GM10248 (cell line): ENCODE results near the gene ADCY7.

Experiments used
- CTCF ChIA-PET: fragments of 300-600 bp; sonication (Branson Sonifier 250); formaldehyde crosslinking; extraction: SDS; loops from one replicate; lab custom pipeline; 2021; ENCODE audit warnings: antibody characterized with exemption; lab: Yijun Ruan, JAX
- POLR2A ChIA-PET: fragments of 350-650 bp; sonication (Branson Sonifier 250); formaldehyde crosslinking; extraction: SDS; loops from one replicate; lab custom pipeline; 2020; ENCODE audit warnings: antibody characterized with exemption; lab: Yijun Ruan, JAX
- DNase-seq: peaks from one replicate; pipeline ENCODE4 v3.0.0; 2012; ENCODE audit errors: extremely low spot score
- TF ChIP-seq, protein P1 (sequence below): IDR thresholded peaks from 2 replicates; pipeline ENCODE4 v1.5.1; 2012; ENCODE audit warnings: mild to moderate bottlenecking, low read depth; ENCODE audit errors: extremely low read depth, missing control alignments, control extremely low read depth

ADCY7 gene

GRCh38 chr16:50306287-50306686 lies 39.9 kb downstream of the ADCY7 start:
- TF ChIP-seq, protein P1, sequence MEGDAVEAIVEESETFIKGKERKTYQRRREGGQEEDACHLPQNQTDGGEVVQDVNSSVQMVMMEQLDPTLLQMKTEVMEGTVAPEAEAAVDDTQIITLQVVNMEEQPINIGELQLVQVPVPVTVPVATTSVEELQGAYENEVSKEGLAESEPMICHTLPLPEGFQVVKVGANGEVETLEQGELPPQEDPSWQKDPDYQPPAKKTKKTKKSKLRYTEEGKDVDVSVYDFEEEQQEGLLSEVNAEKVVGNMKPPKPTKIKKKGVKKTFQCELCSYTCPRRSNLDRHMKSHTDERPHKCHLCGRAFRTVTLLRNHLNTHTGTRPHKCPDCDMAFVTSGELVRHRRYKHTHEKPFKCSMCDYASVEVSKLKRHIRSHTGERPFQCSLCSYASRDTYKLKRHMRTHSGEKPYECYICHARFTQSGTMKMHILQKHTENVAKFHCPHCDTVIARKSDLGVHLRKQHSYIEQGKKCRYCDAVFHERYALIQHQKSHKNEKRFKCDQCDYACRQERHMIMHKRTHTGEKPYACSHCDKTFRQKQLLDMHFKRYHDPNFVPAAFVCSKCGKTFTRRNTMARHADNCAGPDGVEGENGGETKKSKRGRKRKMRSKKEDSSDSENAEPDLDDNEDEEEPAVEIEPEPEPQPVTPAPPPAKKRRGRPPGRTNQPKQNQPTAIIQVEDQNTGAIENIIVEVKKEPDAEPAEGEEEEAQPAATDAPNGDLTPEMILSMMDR, result no peak
- DNase-seq, result no peak
- CTCF ChIA-PET, result interaction anchor here (0.8 to 4.7 kb wide), 2 partner anchors 20 to 359 kb away, joined by 5 to 24 read pairs; no protein-coding TSS in a partner anchor
- POLR2A ChIA-PET, result interaction anchor here (0.6 kb wide), 1 partner anchor 23 kb away, joined by 3 read pairs; no protein-coding TSS in a partner anchor

DNA sequence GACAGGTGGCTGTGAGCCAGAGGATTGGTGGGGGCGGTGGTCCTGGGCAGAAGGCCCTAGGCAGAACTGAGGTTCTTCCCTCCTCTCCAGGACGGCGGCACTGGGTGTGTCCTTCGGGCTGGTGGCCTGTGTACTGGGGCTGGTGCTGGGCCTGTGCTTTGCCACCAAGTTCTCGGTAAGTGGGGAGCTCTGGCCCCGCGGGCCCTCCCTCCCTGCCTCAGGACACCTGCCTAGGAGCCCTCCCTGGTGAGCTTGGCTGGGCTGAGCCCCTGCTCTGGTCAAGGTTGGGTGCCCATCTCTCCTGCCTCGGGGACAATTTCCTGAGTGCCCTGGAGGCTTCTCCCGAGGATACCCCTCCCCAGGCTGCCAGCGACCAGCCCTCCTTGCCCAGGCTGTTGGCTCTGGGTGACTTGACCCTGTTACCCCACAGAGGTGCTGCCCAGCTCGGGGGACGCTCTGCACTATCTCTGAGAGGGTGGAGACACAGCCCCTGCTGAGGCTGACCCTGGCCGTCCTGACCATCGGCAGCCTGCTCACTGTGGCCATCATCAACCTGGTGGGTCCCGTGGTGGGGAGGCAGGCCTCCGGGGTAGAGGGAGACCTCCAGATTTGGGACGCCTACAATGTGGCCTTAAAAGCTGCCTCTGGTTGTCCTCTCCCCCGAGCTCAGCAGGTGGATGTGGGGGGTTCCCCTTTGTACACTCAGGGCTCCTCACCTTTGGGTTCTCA lies 42.0 kb downstream of the ADCY7 start:
- DNase-seq, result no peak
- TF ChIP-seq, protein P1, result no peak
- ChIA-PET CTCF (interaction anchor here (4.7 kb wide), 1 partner anchor 18 kb away, joined by 24 read pairs; no protein-coding TSS in a partner anchor), POLR2A (interaction anchor here (0.7 kb wide), 1 partner anchor 13 kb away, joined by 6 read pairs; no protein-coding TSS in a partner anchor)

DNA sequence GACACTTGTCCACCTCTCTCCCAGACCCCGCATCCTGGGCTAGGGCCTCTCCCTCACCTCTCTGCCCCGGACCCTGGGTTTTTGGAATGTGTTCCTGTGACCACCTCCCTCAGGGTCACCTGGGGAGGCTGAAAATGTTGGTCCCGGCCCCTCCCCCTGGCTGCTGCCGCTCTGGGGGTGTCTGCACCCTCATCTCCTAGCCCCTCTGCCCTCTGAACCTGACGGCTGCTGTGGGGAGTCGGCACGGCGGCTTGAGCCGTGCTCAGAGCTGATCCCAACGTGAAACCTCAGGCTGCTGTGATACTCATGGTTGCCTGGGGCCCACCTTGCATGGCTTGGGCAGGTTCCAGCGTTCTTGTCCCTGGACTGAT lies 42.8 kb downstream of the ADCY7 start:
- ChIA-PET POLR2A (no interaction called here), CTCF (interaction anchor here (4.7 kb wide), 1 partner anchor 17 kb away, joined by 24 read pairs; no protein-coding TSS in a partner anchor)
- TF ChIP-seq, protein P1, result no peak

GRCh38 chr16:50309527-50310307 lies 43.4 kb downstream of the ADCY7 start:
- no peak for DNase-seq
- CTCF ChIA-PET, result interaction anchor here (1.0 to 4.7 kb wide), 4 partner anchors 17 to 285 kb away, joined by 3 to 24 read pairs (median 4); partner anchors contain the start of gene CNEP1R1

More for the DNA sequence above, 42.8 kb downstream of the ADCY7 start:
- DNase-seq, result no peak

GRCh38 chr16:50310308-50311133 lies 44.2 kb downstream of the ADCY7 start:
- POLR2A ChIA-PET, result no interaction called here
- TF ChIP-seq, protein P1, result no peak
- CTCF ChIA-PET, result interaction anchor here (1.0 to 4.7 kb wide), 5 partner anchors 16 to 285 kb away, joined by 3 to 24 read pairs (median 4); partner anchors contain the start of gene CNEP1R1
- DNase-seq, result no peak

More at GRCh38 chr16:50309527-50310307, 43.4 kb downstream of the ADCY7 start:
- POLR2A ChIA-PET, result no interaction called here
- TF ChIP-seq, protein P1, result no peak
